Stimulated activated CD8-positive, alpha-beta memory T cell treated with anti-CD3 and anti-CD28 coated beads, Interleukin-4, amount 100 ng/mL, for 24 hours (primary cell): ENCODE results near the gene VTCN1.

Experiments
- DNase-seq: peaks from one replicate; pipeline ENCODE4 v3.0.0-alpha.2; 2020; ENCODE audit warnings: low read depth

Gene VTCN1

GRCh38 chr1:117096951-117097408 lies 113.7 kb downstream of the VTCN1 start:
- DNase-seq, result no peak

GRCh38 chr1:117094841-117095604 lies 115.7 kb downstream of the VTCN1 start:
- DNase-seq, result no peak

- no peak for DNase-seq
These were observed 116.7 kb downstream of the VTCN1 start for GRCh38 chr1:117093870-117094621.
